GM12801 (cell line): ENCODE data around the gene CHRNA5.

Source experiments
- TF ChIP-seq, protein P1 (sequence below): IDR thresholded peaks from one replicate; pipeline ENCODE4 v1.5.1; 2011; ENCODE audit warnings: control low read depth; ENCODE audit not compliant: insufficient read length; ENCODE audit errors: extremely low read depth

Gene CHRNA5

DNA sequence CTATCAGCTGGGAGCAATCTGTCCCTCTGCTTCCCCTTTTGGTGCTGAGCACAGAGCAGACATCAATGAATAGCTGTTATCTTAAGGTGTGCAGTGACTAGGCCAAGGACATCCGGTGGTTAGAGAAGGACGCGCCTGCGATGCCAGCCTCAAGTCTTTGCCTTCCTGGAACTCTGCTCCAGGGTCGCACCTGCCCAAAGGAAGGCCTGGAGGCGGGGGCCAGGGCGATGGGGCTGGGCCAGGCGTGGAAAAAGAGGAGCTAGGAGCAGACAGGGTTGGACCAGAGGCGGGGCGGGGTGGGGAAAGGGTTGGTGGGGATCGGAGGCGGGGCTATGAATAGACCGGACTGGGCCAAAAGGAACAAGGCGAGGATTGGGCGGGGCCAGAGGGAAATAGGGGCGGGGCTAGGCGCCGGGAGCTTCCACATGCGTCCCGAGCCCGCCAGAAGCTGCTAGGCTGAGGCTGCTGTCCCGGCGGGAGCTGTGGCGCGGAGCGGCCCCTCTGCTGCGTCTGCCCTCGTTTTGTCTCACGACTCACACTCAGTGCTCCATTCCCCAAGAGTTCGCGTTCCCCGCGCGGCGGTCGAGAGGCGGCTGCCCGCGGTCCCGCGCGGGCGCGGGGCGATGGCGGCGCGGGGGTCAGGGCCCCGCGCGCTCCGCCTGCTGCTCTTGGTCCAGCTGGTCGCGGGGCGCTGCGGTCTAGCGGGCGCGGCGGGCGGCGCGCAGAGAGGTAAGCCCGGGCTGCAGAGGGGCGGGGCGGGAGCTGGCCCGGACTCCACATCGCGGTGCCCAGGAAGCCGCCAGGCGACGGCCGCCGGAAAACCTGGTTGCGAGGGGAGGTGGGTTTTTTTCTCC, at the start of gene CHRNA5:
Gene CHRNA5, plus strand, starts transcription at position 424 of the 854 bp plus-strand sequence. Its CDS starts 200 bp downstream, at position 624.
- TF ChIP-seq, protein P1, sequence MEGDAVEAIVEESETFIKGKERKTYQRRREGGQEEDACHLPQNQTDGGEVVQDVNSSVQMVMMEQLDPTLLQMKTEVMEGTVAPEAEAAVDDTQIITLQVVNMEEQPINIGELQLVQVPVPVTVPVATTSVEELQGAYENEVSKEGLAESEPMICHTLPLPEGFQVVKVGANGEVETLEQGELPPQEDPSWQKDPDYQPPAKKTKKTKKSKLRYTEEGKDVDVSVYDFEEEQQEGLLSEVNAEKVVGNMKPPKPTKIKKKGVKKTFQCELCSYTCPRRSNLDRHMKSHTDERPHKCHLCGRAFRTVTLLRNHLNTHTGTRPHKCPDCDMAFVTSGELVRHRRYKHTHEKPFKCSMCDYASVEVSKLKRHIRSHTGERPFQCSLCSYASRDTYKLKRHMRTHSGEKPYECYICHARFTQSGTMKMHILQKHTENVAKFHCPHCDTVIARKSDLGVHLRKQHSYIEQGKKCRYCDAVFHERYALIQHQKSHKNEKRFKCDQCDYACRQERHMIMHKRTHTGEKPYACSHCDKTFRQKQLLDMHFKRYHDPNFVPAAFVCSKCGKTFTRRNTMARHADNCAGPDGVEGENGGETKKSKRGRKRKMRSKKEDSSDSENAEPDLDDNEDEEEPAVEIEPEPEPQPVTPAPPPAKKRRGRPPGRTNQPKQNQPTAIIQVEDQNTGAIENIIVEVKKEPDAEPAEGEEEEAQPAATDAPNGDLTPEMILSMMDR, result no peak

DNA sequence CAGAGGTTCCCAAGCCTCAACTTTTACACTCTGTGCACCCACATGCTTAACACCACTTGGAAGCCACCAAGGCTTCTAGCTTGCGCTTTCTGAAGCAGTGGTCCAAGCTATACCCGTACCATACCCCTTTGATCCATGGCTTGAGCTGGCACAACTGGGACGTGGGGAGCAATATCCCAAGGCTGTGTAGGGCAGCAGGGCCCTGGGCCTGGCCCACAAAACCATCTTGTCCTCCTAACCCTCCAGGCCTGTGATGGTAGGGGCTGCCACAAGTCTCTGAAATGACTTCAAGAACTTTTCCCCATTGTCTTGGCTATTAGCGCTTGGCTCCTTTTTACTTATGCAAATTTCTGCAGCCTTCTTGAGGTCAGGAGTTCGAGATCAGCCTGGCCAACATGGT, 41.1 kb upstream of the CHRNA5 start:
- TF ChIP-seq, protein P1, result no peak

DNA sequence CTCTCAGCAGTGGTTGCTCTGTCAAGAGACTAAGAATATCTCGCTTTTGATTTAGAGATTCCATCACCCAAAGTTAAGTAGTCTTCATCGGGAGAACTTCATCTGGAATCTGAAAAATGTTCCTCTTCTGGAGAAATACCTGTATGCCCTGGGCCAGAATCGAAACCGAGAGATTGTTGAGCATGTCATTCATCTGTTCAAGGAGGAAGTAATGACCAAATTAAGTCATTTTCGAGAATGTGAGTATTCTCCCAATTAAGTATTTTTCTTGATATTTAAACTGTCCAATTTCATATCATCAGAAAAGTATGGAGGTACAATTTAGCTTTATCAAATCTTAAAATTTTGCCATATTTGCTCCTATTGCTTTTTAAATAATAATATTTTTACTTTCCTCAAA, 38.0 kb upstream of the CHRNA5 start:
- TF ChIP-seq, protein P1, result no peak

DNA sequence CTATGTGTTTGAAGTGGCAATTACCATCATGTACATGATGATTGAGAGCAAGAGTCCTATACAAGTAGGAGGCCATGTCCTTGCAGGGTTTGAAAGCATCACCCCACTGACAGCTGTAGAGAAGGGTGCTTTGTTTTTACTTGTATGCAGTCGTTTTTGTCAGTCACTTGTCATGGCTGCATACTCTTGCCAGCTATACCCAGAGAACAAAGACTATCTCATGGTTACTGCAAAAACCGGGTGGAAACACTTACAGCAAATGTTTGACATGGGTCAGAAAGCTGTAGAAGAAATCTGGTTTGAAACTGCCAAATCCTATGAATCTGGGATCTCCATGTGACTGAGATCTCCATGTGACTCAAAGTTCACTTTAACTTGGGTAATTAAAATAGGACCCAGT, 32.0 kb upstream of the CHRNA5 start:
- TF ChIP-seq, protein P1, result no peak

DNA sequence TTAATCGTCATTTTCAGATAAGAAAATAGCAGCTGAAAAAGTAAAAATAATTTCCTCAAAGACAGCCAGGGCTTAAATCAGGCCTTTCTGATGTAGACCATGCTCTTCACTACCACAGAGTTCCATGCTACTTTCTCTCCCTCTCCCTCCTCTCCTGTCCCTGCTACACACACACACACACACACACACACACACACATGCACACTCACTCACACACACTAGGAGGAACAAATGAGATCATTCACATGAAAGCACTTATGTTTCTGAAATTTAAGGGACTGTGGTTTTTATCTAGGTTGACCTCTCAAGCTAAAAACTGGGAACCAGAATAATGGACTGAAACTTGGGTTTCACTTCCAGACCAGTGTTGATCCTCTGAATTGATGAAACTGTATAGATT, 29.2 kb upstream of the CHRNA5 start:
- TF ChIP-seq, protein P1, result no peak

DNA sequence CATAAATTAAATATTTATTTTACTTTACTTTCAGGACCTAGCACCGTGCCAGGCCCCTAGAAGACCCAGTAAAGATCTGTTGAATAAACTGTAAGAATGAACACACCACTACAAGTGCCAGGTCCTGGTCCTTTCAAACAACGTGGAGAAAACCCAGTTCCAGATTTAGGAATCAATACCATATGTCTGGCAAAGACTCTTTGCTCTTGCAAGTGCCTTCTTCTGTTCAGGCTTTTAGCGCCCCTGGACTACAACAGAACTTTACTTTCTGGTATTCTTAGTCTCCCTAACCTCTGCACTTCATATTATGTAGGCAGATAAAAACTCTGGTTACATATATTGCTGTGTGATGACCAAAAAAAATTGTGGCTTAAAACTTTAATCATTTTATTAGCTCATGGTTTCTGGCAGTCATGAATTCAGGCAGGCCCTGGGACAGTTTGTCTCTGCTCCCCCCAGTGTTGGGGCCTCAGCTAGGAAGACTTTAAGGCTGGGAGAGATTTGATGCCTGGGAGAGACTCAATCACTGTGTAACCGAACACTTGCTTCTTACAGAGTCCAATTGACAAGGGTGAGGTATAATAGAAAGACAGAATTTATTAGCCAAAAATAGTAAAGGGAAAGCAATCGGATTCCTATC, 27.9 kb upstream of the CHRNA5 start:
- TF ChIP-seq, protein P1, result no peak

DNA sequence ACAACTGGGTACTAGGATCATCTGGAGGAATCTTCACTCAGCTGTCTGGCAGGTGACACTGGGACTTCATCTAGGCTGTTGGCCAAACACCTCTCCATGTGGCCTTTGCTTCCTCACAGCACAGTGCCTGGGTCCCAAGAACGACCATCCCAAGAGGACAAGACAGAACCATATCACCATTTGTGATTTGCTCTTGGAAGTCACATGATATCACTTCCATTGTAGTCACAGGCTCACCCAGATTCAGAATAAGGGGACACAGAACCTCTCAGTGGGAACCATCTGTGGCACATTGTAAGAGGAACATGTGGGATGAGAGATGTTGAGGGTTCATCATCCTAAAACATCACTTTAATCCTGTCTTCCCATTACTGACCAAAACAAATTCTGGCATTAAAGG, 27.0 kb upstream of the CHRNA5 start:
- TF ChIP-seq, protein P1, result no peak
